T-helper 9 cell (primary cell): Measurements from ENCODE around the gene ASL.
"Not testable (repeated sequence)": the region's sequence is repeated elsewhere in the genome, so short reads cannot be mapped to it uniquely, and the experiment has no call there.

Source experiments
- DNase-seq: peaks from one replicate; pipeline ENCODE4 v3.0.0-alpha.2; 2020

Gene ASL

DNA sequence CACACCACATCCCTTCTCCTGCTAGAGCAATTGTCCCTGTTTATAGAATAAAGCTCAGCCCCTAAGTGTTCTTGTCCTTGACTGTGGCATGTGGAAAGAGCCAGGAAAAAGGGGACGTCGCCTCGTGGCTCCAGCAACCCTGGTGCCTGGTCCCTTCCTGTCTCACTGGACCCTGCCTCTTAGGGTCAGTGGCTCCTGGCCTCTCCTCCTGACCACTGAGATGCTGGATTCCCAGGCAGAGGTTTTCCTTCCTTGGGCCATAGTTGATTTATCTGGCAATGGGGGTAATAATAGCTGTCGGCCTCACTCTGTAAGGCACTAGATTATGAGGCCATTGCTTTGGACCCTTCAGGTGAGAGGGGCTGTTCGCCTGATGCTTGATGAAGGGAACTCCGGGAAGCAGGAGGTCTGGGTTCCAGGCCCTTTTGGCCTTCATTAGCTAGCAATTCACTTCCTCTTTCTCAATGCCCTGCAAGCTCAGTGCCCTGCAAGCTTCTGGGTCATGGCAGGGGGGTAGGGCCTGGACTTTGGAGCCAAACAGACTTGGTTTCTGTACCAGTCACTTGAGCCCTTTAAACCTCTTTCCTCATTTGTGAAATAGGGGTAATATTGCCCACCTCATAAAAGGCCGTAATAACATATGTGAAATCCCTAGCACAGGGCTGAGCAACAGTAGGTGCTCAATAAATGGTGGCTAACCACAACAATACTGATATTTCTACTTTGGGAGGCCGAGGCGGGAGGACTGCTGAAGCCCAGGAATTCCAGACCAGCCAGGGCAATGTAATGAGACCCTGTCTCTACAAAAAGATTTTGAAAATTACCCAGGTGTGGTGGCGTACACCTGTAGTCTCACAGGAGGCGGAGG, 1.1 kb downstream of the ASL start:
- DNase-seq, result no peak

DNA sequence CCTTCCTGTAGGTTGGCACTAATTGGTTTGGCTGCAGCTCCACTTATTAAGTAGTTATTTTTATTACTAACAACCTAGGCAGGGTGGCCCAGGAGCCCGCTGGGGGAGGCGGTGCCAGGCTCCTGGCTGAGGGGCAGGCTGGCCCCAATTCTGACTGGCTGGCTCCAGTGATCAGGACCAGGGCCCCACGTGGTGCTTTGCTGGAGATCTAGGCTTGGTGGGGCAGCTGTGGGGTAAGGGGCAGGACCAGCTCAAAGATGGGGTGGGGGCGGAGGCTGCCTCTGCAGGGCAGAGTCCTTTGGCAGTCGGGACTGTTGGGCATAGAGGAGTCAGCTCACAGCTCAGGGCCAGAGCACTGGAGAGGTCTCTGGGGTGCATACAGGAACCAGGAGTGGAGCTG, 2.4 kb downstream of the ASL start:
- no peak for DNase-seq

- DNase-seq, result no peak
These were observed 6.5 kb downstream of the ASL start for GRCh38 chr7:66082083-66082482.

GRCh38 chr7:66082886-66083415, 7.3 kb downstream of the ASL start:
- no peak for DNase-seq

DNA sequence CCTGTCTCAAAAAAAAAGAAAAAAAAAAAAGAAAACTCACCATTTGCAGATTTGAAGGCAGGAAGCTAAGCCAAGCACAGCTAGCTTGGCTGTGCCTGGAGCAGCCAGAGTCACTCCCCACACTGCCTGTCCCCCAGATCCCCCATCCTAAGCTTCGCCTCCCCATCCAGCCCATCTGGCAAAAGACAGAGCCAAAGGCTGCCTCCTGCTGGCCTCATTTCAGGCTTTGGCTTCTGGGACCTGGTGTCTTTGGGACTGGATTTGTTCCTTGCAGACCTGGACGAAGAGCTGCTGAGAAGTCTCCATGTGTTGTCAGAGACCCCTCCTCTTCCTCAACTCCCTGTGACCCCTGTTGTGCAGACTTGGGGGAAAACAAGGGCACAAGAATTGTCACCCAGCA, 8.1 kb downstream of the ASL start:
- no peak for DNase-seq

GRCh38 chr7:66088861-66089838, 13.5 kb downstream of the ASL start:
- no peak for DNase-seq

GRCh38 chr7:66092654-66093053, 17.0 kb downstream of the ASL start:
- DNase-seq, result no peak

GRCh38 chr7:66095010-66095409, 19.4 kb downstream of the ASL start:
- DNase-seq, result no peak

DNA sequence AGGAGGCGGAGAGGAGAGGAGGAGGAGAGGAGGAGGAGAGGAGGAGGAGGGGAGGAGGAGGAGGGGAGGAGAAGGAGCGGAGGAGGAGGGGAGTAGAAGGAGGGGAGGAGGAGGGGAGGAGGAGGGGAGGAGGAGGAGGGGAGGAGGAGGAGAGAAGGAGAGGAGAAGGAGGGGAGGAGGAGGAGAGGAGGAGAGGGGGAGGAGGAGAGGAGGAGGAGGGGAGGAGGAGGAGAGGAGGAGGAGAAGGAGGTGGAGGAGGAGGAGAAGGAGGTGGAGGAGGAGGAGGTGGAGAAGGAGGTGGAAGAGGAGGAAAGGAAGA, 23.6 kb downstream of the ASL start:
- DNase-seq, result no peak

- peak; percentile 9 for DNase-seq
These were observed 24.2 kb downstream of the ASL start for GRCh38 chr7:66099551-66100407.

DNA sequence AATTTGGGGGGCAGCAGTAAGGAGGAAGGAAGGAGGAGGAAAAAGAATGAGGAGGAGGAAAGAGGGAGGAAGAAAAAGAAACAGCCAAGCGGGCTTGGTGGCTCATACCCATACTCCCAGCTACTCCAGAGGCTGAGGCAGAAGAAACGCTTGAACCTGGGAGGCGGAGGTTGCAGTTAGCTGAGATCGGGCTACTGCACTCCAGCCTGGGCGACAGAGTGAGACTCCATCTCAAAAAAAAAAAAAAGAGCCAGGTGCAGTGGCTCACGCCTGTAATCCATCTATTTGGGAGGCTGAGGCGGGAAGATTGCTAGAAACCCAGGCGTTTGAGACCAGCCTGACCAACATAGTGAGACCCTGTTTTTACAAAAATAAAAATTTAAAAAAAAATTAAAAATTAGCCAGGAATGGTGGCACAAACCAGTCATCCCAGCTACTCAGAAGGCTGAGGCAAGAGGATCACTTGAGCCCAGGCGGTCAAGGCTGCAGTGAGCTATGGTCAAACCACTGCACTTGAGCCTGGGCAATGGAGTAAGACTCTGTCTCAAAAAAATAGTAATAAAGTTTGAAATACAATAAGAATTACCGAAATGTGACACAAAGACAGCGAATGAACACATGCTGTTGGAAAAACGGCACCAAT, 24.9 kb downstream of the ASL start:
- DNase-seq, result no peak

GRCh38 chr7:66102168-66102567, 26.5 kb downstream of the ASL start:
- not testable (repeated sequence) for DNase-seq

DNA sequence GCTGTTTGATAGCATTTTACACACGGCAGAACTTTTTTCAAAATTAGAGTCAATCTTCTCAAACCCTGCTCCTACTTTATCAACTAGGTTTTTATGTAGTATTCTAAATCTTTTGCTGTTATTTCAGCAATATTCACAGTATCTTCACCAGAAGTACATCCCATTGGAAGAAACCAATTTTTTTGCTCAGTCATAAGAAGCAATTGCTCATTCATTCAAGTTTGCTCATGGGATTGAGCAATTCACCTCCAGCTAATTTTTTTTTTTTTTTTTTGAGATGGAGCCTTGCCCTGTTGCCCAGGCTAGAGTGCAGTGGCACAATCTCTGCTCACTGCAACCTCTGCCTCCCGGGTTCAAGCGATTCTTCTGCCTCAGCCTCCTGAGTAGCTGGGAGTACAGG, 28.4 kb downstream of the ASL start:
- DNase-seq, result not testable (repeated sequence)

- no peak for DNase-seq
These were observed 29.7 kb downstream of the ASL start for GRCh38 chr7:66105263-66105748.

DNA sequence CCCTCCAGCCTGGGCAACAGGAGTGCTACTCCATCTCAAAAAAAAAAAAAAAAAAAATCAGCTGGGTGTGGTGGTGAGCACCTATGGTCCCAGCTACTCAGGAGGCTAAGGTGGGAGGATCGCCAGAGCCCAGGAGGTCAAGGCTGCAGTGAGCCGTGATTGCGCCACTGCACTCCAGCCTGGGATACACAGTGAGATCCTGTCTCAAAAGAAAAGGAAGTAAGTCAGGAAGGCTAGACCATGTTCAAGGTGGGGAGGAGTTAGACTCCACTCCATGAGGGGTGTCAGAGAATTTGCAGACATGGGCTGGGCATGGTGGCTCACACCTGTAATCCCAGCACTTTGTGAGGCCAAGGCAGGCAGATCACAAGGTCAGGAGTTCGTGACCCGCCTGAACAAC, 32.8 kb downstream of the ASL start:
- DNase-seq, result not testable (repeated sequence)

- no peak for DNase-seq
These were observed 35.2 kb downstream of the ASL start for GRCh38 chr7:66110856-66111255.

GRCh38 chr7:66114743-66115649, 39.4 kb downstream of the ASL start, which contains the start of gene CRCP:
Gene CRCP (plus strand): TSS chr7:66114847. CDS start chr7:66114963, 116 bp downstream.
- peak; percentile 81 for DNase-seq

- DNase-seq, result not testable (repeated sequence)
These were observed 41.2 kb downstream of the ASL start for GRCh38 chr7:66116680-66117420.

DNA sequence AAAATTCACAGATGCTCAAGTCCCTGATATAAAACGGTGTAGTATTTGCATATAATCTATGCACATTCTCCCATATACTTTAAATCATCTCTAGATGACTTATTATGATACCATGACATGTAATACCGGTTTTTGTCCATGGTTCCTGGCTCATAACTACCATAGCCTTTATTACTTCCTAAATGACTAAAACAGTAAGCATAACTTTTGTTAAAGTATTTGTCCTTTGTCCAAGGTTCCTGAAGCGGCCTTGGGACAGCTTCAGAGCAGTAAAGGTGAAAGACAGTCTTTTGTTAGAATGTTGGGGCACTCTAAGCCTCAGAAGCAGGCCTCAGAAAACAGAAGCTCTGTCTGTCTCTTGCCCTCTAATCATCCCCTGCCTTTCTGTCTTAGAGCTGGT, 43.0 kb downstream of the ASL start:
- no peak for DNase-seq
